Tibial artery (tissue), 4 donors: ENCODE data around the gene RNF7.
A peak's percentile ranks its signal among the peaks of the same experiment; 100 is the strongest.

ENCODE experiments used
- DNase-seq, 2 donors: peaks; one replicate each; pipeline ENCODE4 v3.0.0-alpha.2; 2019
- H3K27ac ChIP-seq, 2 donors: fragments of 200-600 bp; sonication (generic) in 1 of 2; 1 replicate in 1 of 2; 2 replicates in 1 of 2; pipeline ENCODE4 v1.5.1; 2018 to 2019; ENCODE audit warnings: mild to moderate bottlenecking in 1 of 2
- H3K27me3 ChIP-seq, 2 donors: fragments of 200-600 bp; sonication (generic) in 1 of 2; one replicate each; pipeline versions ENCODE4 v1.5.1 to v1.6.0; 2016 to 2019
- H3K36me3 ChIP-seq, 3 donors: fragments of 200-600 bp; sonication (generic) in 2 of 3; one replicate each; pipeline ENCODE4 v1.5.1; 2016 to 2019; ENCODE audit warnings: mild to moderate bottlenecking in 2 of 3
- H3K4me1 ChIP-seq, 4 donors: fragments of 200-600 bp; sonication (generic) in 2 of 4; 1 replicate in 3 of 4; 2 replicates in 1 of 4; pipeline ENCODE4 v1.5.1; 2016 to 2019
- H3K4me3 ChIP-seq, 2 donors: fragments of 200-600 bp; sonication (generic) in 1 of 2; 1 replicate in 1 of 2; 2 replicates in 1 of 2; pipeline ENCODE4 v1.5.1; 2018 to 2019; ENCODE audit warnings: mild to moderate bottlenecking in 2 of 2
- H3K9me3 ChIP-seq, 3 donors: fragments of 200-600 bp; sonication (generic) in 1 of 3; one replicate each; pipeline ENCODE4 v1.5.1; 2016 to 2019
- CTCF ChIP-seq, 2 experiments: fragments of 200-600 bp in 1 of 2; fragments of 450-650 bp in 1 of 2; IDR thresholded peaks; one replicate each; pipeline ENCODE4 v1.5.1; 2017 to 2019; ENCODE audit warnings: antibody characterized with exemption in 2 of 2, mild to moderate bottlenecking in 1 of 2, moderate library complexity in 1 of 2
- intact Hi-C: fragments of 100-400 bp; cut with DNase I; formaldehyde crosslinking; loops from one replicate; pipeline ENCODE4 v1.15.0; 2023; ENCODE audit warnings: low total_unique reads

RNF7 gene

DNA sequence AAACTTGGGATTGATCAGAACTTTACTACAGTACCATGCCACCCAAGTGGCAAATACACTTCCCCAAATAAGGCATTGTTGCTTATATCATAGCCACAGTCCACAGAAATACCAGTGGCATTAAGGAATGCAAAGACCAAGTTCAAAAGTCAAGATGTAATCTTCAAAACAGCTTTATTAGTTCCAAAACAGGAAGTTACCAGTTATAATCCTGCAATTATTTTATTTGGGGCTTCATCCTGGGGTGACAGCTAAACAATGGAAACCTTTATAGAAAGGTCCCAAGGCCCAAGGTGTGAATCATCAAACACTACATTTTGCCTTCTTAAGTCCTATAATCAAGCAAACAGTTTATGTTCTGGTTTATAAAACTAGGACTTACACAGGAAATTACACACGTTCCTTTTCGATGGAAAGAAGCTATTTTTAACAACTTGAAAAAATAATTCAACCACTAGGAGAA, 30.3 kb upstream of the RNF7 start:
- H3K36me3 ChIP-seq = no peaks in the 10 kb centered on the region
- no peak for DNase-seq
- intact Hi-C loops = no loop called here
- peak overlapping the region; percentile 53 to 72 for H3K27ac ChIP-seq
- H3K4me3 ChIP-seq = no peak overlapping the region
- no peak for TF ChIP-seq CTCF (IDR thresholded peaks at IDR 0.05)
- peaks cover 0 to 47% (median 21%) of the 10 kb centered on the region in 4 donors for H3K4me1 ChIP-seq
- H3K27me3 ChIP-seq = no peaks in the 10 kb centered on the region
- H3K9me3 ChIP-seq = no peaks in the 10 kb centered on the region

- TF ChIP-seq CTCF (IDR thresholded peaks at IDR 0.05) = no peak
- intact Hi-C loops = no loop called here
- H3K27ac ChIP-seq = peak overlapping the region; percentile 53 to 72
These were observed 29.7 kb upstream of the RNF7 start for GRCh38 chr3:141708367-141708766.

DNA sequence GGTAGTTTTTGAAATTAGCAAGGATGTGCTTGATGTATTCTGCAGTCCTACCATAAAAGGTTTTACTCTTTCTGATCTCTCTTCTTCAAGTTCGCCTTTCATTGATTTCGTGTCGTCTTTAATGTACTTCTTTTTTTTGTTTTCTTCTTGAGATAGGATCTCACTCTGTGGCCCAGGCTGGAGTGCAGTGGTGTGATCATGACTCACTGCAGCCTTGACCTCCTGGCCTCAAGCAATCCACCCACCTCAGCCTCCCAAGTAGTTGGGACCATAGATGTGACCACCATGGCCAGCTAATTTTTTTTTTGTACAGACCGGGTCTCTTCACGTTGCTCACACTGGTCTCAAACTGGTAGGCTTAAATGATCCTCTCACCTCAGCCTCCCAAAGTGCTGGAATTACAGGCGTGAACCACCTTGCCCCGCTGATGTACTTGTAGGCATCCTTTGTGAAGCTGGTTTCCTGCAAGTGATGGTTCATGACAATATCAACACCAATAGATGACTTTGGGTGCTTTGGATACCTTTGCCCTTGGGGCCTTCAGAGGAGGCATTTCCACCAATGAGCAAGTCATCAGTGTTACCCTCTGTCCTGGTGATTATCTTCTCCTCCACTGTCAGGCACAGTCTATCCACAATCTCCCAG, 28.9 kb upstream of the RNF7 start:
- DNase-seq = no peak
- H3K9me3 ChIP-seq = no peaks in the 10 kb centered on the region
- intact Hi-C loops = no loop called here
- no peaks in the 10 kb centered on the region for H3K36me3 ChIP-seq
- TF ChIP-seq CTCF (IDR thresholded peaks at IDR 0.05) = no peak
- H3K27me3 ChIP-seq = no peaks in the 10 kb centered on the region
- H3K4me3 ChIP-seq = no peak overlapping the region
- peak overlapping the region in 1 of 2 donors; percentile 72 for H3K27ac ChIP-seq
- H3K4me1 ChIP-seq = peaks cover 0 to 47% (median 21%) of the 10 kb centered on the region in 4 donors

More at GRCh38 chr3:141708367-141708766, 29.7 kb upstream of the RNF7 start:
- Histone ChIP-seq H3K4me1 (peaks cover 0 to 47% (median 21%) of the 10 kb centered on the region in 4 donors), H3K27me3 (no peaks in the 10 kb centered on the region), H3K4me3 (no peak overlapping the region), H3K36me3 (no peaks in the 10 kb centered on the region), H3K9me3 (no peaks in the 10 kb centered on the region)
- DNase-seq = no peak

- Histone ChIP-seq H3K4me1 (peaks cover 0 to 47% (median 21%) of the 10 kb centered on the region in 4 donors), H3K36me3 (no peaks in the 10 kb centered on the region), H3K4me3 (no peak overlapping the region), H3K27me3 (no peaks in the 10 kb centered on the region), H3K9me3 (no peaks in the 10 kb centered on the region), H3K27ac (peak overlapping the region; percentile 61 to 72)
- no peak for DNase-seq
- intact Hi-C loops = no loop called here
- no peak for TF ChIP-seq CTCF (IDR thresholded peaks at IDR 0.05)
These were observed 28.0 kb upstream of the RNF7 start for GRCh38 chr3:141710121-141710520.

DNA sequence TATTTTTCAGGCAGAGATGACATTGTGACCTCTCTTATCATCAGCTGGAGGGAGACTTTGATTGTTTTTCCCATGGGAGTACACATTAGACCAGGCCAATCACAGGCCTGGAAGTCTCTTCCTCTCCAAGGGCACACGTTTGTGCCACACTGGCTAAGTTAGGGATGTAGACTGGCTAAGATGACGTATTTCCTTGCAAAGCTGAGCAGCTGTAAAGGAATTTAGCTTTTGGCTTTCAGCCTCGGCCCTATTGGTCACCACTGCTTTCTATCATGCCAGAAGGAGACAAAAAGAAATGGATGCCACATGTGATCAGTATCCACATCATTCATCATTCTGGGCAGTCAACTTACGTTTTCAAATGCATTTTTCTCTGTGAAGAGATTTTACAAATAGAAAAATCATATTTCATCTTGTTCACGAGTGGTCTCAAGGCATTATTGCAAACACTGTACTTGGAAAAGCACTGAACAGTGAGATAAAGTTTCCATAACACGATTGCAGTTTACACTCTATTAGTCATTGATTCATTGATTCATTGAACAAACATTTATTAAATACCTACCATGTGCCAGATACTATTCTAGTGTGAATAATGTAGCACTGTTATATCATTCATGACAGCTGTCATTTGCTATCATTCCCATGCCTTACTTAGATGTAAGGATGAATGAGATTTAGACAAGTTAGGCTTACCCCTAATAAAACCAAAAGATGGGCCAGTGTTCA, 27.0 kb upstream of the RNF7 start:
- Histone ChIP-seq H3K4me1 (peaks cover 0 to 47% (median 21%) of the 10 kb centered on the region in 4 donors), H3K36me3 (no peaks in the 10 kb centered on the region), H3K27me3 (no peaks in the 10 kb centered on the region), H3K4me3 (no peak overlapping the region), H3K9me3 (no peaks in the 10 kb centered on the region), H3K27ac (peak overlapping the region; percentile 61 to 72)
- intact Hi-C loops = no loop called here
- DNase-seq = peak in 1 of 2 donors; percentile 73
- no peak for TF ChIP-seq CTCF (IDR thresholded peaks at IDR 0.05)
